K562 (cell line): ENCODE measurements around the gene TMEM11. TPM values are rescaled to one million over a fixed set of nuclear protein-coding genes. Genes with fewer than 3 reads are reported as not detected.

ENCODE experiments used
- CBFA2T3 ChIP-seq: fragments of 450-650 bp; IDR thresholded peaks from 2 replicates; pipeline ENCODE4 v1.6.1; 2017
- HDAC1 ChIP-seq, 2 experiments: fragments of 450-650 bp; IDR thresholded peaks; 2 replicates each; pipeline ENCODE4 v1.6.1; 2016 to 2017; ENCODE audit warnings: inconsistent platforms in 1 of 2, mild to moderate bottlenecking in 1 of 2, moderate library complexity in 1 of 2
- HIVEP1 ChIP-seq: fragments of 250-450 bp; sonication (Bioruptor Pico); IDR thresholded peaks from 2 replicates; pipeline ENCODE4 v1.4.0; 2020; ENCODE audit warnings: mild to moderate bottlenecking
- KDM4B ChIP-seq, 2 experiments: fragments of 450-650 bp in 1 of 2; sonication (generic) in 1 of 2; IDR thresholded peaks; 2 replicates each; pipeline ENCODE4 v1.6.1; 2016 to 2017; ENCODE audit warnings: borderline replicate concordance in 2 of 2, antibody characterized with exemption in 1 of 2, low read depth in 1 of 2, mild to moderate bottlenecking in 1 of 2
- POLR3G ChIP-seq: IDR thresholded peaks from 2 replicates; pipeline ENCODE4 v1.6.1; 2011; ENCODE audit not compliant: insufficient read length, insufficient replicate concordance; ENCODE audit errors: extremely low read depth
- polyA plus RNA-seq, 8 experiments: library from polyadenylated mRNA; depleted of rRNA in 4 of 8; stranded (reverse) in 5 of 8; unstranded in 3 of 8; fragments of >200 nt; fragmentation: Nextera tagmentation in 2 of 8; fragmentation: Illumina TruSeq in 1 of 8; extraction: Ambion mirVana in 2 of 8; extraction: Trizol in 1 of 8; gene quantifications; 2 replicates each; pipeline versions ENCODE4 v1.2.1 to v1.2.3, GENCODE V29; 2011 to 2014; ENCODE audit warnings: inconsistent platforms in 1 of 8, missing spikeins in 1 of 8
- total RNA-seq, 7 experiments: library from RNA; depleted of rRNA in 6 of 7; stranded (reverse); fragments of >200 nt in 6 of 7; fragmentation: Illumina TruSeq in 2 of 7; extraction: Trizol in 2 of 7; gene quantifications; 2 replicates each; pipeline versions ENCODE4 v1.2.1 to v1.2.3, GENCODE V29; 2011 to 2021; ENCODE audit warnings: low replicate concordance in 1 of 7
- TF ChIP-seq, protein P1 (sequence below): fragments of 200-600 bp; sonication (generic); IDR thresholded peaks from one replicate; pipeline ENCODE4 v1.6.1; 2012; ENCODE audit warnings: mild to moderate bottlenecking, low read depth, low read length, inconsistent platforms
- TF ChIP-seq, protein P2 (sequence below), 2 experiments: IDR thresholded peaks; 2 replicates each; pipeline ENCODE4 v1.6.1; 2011; ENCODE audit warnings: borderline replicate concordance in 1 of 2, control low read depth in 1 of 2, low read depth in 1 of 2, low read length in 1 of 2, mild to moderate bottlenecking in 1 of 2, mixed read lengths in 1 of 2, moderate library complexity in 1 of 2; ENCODE audit not compliant: insufficient read depth in 1 of 2, insufficient read length in 1 of 2, poor library complexity in 1 of 2, severe bottlenecking in 1 of 2; ENCODE audit errors: extremely low read depth in 1 of 2

TMEM11 gene
- total and polyA plus RNA-seq, 9 of the 15 experiments (the other 6 are each of a cell fraction or from before 2014, with no cell fraction given), result 12.0 to 40.7 (median 30.0) TPM

DNA sequence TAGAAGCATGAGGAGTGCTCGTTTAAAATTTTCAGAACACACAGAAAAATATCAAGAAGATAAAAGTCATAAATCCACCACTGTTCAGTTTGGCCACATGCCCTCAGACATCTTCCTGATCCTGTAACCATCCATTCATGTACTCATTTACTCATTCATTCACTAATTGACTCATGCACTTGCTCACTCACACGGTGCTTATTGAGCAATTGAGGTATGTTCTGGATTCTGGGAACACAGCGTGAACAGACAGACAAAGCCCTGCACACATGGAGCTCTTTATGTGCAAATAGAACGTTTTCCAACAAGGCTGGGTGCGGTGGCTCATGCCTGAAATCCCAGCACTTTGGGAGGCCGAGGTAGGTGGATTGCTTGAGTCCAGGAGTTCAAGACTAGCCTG, 49.4 kb upstream of the TMEM11 start (continued):
- TF ChIP-seq, protein P1, sequence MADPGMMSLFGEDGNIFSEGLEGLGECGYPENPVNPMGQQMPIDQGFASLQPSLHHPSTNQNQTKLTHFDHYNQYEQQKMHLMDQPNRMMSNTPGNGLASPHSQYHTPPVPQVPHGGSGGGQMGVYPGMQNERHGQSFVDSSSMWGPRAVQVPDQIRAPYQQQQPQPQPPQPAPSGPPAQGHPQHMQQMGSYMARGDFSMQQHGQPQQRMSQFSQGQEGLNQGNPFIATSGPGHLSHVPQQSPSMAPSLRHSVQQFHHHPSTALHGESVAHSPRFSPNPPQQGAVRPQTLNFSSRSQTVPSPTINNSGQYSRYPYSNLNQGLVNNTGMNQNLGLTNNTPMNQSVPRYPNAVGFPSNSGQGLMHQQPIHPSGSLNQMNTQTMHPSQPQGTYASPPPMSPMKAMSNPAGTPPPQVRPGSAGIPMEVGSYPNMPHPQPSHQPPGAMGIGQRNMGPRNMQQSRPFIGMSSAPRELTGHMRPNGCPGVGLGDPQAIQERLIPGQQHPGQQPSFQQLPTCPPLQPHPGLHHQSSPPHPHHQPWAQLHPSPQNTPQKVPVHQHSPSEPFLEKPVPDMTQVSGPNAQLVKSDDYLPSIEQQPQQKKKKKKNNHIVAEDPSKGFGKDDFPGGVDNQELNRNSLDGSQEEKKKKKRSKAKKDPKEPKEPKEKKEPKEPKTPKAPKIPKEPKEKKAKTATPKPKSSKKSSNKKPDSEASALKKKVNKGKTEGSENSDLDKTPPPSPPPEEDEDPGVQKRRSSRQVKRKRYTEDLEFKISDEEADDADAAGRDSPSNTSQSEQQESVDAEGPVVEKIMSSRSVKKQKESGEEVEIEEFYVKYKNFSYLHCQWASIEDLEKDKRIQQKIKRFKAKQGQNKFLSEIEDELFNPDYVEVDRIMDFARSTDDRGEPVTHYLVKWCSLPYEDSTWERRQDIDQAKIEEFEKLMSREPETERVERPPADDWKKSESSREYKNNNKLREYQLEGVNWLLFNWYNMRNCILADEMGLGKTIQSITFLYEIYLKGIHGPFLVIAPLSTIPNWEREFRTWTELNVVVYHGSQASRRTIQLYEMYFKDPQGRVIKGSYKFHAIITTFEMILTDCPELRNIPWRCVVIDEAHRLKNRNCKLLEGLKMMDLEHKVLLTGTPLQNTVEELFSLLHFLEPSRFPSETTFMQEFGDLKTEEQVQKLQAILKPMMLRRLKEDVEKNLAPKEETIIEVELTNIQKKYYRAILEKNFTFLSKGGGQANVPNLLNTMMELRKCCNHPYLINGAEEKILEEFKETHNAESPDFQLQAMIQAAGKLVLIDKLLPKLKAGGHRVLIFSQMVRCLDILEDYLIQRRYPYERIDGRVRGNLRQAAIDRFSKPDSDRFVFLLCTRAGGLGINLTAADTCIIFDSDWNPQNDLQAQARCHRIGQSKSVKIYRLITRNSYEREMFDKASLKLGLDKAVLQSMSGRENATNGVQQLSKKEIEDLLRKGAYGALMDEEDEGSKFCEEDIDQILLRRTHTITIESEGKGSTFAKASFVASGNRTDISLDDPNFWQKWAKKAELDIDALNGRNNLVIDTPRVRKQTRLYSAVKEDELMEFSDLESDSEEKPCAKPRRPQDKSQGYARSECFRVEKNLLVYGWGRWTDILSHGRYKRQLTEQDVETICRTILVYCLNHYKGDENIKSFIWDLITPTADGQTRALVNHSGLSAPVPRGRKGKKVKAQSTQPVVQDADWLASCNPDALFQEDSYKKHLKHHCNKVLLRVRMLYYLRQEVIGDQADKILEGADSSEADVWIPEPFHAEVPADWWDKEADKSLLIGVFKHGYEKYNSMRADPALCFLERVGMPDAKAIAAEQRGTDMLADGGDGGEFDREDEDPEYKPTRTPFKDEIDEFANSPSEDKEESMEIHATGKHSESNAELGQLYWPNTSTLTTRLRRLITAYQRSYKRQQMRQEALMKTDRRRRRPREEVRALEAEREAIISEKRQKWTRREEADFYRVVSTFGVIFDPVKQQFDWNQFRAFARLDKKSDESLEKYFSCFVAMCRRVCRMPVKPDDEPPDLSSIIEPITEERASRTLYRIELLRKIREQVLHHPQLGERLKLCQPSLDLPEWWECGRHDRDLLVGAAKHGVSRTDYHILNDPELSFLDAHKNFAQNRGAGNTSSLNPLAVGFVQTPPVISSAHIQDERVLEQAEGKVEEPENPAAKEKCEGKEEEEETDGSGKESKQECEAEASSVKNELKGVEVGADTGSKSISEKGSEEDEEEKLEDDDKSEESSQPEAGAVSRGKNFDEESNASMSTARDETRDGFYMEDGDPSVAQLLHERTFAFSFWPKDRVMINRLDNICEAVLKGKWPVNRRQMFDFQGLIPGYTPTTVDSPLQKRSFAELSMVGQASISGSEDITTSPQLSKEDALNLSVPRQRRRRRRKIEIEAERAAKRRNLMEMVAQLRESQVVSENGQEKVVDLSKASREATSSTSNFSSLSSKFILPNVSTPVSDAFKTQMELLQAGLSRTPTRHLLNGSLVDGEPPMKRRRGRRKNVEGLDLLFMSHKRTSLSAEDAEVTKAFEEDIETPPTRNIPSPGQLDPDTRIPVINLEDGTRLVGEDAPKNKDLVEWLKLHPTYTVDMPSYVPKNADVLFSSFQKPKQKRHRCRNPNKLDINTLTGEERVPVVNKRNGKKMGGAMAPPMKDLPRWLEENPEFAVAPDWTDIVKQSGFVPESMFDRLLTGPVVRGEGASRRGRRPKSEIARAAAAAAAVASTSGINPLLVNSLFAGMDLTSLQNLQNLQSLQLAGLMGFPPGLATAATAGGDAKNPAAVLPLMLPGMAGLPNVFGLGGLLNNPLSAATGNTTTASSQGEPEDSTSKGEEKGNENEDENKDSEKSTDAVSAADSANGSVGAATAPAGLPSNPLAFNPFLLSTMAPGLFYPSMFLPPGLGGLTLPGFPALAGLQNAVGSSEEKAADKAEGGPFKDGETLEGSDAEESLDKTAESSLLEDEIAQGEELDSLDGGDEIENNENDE, result no peak
- TF ChIP-seq CBFA2T3 (no peak), KDM4B (IDR thresholded peaks at IDR 0.05; ENCODE audit: borderline replicate concordance in 2 of 2, low read depth in 1 of 2) (no peak), POLR3G (no peak), HDAC1 (IDR thresholded peaks at IDR 0.05) (no peak), HIVEP1 (no peak)
- TF ChIP-seq, protein P2, sequence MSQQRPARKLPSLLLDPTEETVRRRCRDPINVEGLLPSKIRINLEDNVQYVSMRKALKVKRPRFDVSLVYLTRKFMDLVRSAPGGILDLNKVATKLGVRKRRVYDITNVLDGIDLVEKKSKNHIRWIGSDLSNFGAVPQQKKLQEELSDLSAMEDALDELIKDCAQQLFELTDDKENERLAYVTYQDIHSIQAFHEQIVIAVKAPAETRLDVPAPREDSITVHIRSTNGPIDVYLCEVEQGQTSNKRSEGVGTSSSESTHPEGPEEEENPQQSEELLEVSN (IDR thresholded peaks at IDR 0.05; ENCODE audit: borderline replicate concordance in 1 of 2, extremely low read depth in 1 of 2, insufficient read depth in 1 of 2, insufficient read length in 1 of 2, low read depth in 1 of 2, low read length in 1 of 2, poor library complexity in 1 of 2, severe bottlenecking in 1 of 2), result no peak
